Measurements from ENCODE around the gene CFAP161.

- TF ChIP-seq ZKSCAN8 (CRISPR knock-in tag; IDR thresholded peaks at IDR 0.05; ENCODE audit: borderline replicate concordance), result no peak
- TF ChIP-seq, protein P1, sequence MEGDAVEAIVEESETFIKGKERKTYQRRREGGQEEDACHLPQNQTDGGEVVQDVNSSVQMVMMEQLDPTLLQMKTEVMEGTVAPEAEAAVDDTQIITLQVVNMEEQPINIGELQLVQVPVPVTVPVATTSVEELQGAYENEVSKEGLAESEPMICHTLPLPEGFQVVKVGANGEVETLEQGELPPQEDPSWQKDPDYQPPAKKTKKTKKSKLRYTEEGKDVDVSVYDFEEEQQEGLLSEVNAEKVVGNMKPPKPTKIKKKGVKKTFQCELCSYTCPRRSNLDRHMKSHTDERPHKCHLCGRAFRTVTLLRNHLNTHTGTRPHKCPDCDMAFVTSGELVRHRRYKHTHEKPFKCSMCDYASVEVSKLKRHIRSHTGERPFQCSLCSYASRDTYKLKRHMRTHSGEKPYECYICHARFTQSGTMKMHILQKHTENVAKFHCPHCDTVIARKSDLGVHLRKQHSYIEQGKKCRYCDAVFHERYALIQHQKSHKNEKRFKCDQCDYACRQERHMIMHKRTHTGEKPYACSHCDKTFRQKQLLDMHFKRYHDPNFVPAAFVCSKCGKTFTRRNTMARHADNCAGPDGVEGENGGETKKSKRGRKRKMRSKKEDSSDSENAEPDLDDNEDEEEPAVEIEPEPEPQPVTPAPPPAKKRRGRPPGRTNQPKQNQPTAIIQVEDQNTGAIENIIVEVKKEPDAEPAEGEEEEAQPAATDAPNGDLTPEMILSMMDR (CRISPR knock-in tag; IDR thresholded peaks at IDR 0.05), result no peak
- TF ChIP-seq PRDM15 (CRISPR knock-in tag; IDR thresholded peaks at IDR 0.05), result no peak
- TF ChIP-seq ARID2 (CRISPR knock-in tag; IDR thresholded peaks at IDR 0.05; ENCODE audit: borderline replicate concordance), result no peak
- TF ChIP-seq RFX5 (IDR thresholded peaks at IDR 0.05; ENCODE audit: low read depth, low read length), result no peak
- TF ChIP-seq ZNF564 (CRISPR knock-in tag; IDR thresholded peaks at IDR 0.05), result no peak
- no peak for TF ChIP-seq TAF1 (CRISPR knock-in tag; IDR thresholded peaks at IDR 0.05)
- no peak for TF ChIP-seq ELF4 (CRISPR knock-in tag; IDR thresholded peaks at IDR 0.05; ENCODE audit: borderline replicate concordance)
- no peak for TF ChIP-seq SP1 (IDR thresholded peaks at IDR 0.05)
- no peak for TF ChIP-seq SP1 (CRISPR knock-in tag; IDR thresholded peaks at IDR 0.05)
- no peak for TF ChIP-seq ETV6 (CRISPR knock-in tag; conservative IDR thresholded peaks at IDR 0.05)
- no peak for TF ChIP-seq RXRA (CRISPR knock-in tag; IDR thresholded peaks at IDR 0.05)
- no peak for TF ChIP-seq SETDB1 (CRISPR knock-in tag; IDR thresholded peaks at IDR 0.05; ENCODE audit: borderline replicate concordance)
Measured at GRCh38 chr15:81103857-81104256, 30.2 kb upstream of the CFAP161 start.

Measured in HepG2 (cell line).